Activated CD8-positive, alpha-beta T cell treated with anti-CD3 and anti-CD28 coated beads for 36 hours (primary cell): ENCODE measurements around the gene SDS. TPM values are rescaled to one million over a fixed set of nuclear protein-coding genes. Genes with fewer than 3 reads are reported as not detected.

Experiments
- ATAC-seq: fragments of 200-7000 bp; cut with Tn5 transposase; one replicate; pipeline ENCODE4 v1.10.0; 2021; ENCODE audit warnings: mild to moderate bottlenecking, moderate library complexity
- CTCF ChIA-PET: fragments of 350-600 bp; sonication (Branson Sonifier 250); formaldehyde crosslinking; loops from one replicate; lab custom pipeline; 2021; ENCODE audit warnings: antibody characterized with exemption; lab: Charles Lee
- POLR2A ChIA-PET: fragments of 350-600 bp; sonication (Branson Sonifier 250); formaldehyde crosslinking; loops from one replicate; lab custom pipeline; 2021; ENCODE audit warnings: antibody characterized with exemption; lab: Charles Lee
- DNase-seq: peaks from one replicate; pipeline ENCODE4 v3.0.0-alpha.2; 2020
- H3K27ac Mint-ChIP-seq: one replicate; pipeline ENCODE4 v1.8.0; 2021; ENCODE audit warnings: mild to moderate bottlenecking, mixed read lengths
- H3K27me3 Mint-ChIP-seq: one replicate; pipeline ENCODE4 v1.8.0; 2021; ENCODE audit warnings: mixed read lengths
- H3K36me3 Mint-ChIP-seq: one replicate; pipeline ENCODE4 v1.8.0; 2021; ENCODE audit warnings: low read depth, mixed read lengths
- H3K4me1 Mint-ChIP-seq: one replicate; pipeline ENCODE4 v1.8.0; 2021; ENCODE audit warnings: low read depth, mixed read lengths
- H3K4me3 Mint-ChIP-seq: one replicate; pipeline ENCODE4 v1.8.0; 2021; ENCODE audit warnings: mild to moderate bottlenecking, moderate library complexity, mixed read lengths
- H3K9me3 Mint-ChIP-seq: one replicate; pipeline ENCODE4 v1.8.0; 2021; ENCODE audit warnings: mixed read lengths
- intact Hi-C: fragments of 100-400 bp; cut with micrococcal nuclease; formaldehyde crosslinking; loops from one replicate; pipeline ENCODE4 v1.10.0; 2022
- total RNA-seq, 2 experiments: library from RNA; stranded (reverse); gene quantifications; one replicate each; pipeline ENCODE4 v1.2.3, GENCODE V29; 2021
- TF ChIP-seq, protein P1 (sequence below): fragments of 200-600 bp; IDR thresholded peaks from one replicate; pipeline ENCODE4 v1.8.0; 2022; ENCODE audit warnings: antibody characterized with exemption, mild to moderate bottlenecking

Gene SDS
- total RNA-seq, 2 experiments from 2014 or later, result not detected

DNA sequence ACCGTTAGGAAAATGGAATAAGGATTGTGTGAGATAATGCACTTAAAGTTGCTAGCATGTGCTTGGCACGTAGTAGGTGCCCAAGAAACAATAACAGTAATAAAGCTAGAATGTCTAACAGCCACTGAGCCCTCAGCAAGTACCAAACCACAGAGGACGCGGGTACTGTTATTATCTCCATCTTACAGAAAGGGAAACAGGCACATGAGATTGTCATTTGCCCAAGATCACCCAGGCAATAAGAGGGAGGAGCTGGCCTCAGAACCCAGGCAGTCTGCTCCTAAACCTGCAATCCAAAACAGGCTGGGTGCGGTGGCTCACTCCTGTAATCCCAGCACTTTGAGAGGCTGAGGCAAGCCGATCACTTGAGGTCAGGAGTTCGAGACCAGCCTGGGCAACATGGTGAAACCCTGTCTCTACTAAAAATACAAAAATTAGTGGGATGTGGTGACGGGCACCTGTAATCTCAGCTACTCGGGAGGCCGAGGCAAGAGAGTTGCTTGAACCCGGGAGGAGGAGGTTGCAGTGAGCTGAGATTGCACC lies 5.1 kb upstream of the SDS start:
- TF ChIP-seq, protein P1, sequence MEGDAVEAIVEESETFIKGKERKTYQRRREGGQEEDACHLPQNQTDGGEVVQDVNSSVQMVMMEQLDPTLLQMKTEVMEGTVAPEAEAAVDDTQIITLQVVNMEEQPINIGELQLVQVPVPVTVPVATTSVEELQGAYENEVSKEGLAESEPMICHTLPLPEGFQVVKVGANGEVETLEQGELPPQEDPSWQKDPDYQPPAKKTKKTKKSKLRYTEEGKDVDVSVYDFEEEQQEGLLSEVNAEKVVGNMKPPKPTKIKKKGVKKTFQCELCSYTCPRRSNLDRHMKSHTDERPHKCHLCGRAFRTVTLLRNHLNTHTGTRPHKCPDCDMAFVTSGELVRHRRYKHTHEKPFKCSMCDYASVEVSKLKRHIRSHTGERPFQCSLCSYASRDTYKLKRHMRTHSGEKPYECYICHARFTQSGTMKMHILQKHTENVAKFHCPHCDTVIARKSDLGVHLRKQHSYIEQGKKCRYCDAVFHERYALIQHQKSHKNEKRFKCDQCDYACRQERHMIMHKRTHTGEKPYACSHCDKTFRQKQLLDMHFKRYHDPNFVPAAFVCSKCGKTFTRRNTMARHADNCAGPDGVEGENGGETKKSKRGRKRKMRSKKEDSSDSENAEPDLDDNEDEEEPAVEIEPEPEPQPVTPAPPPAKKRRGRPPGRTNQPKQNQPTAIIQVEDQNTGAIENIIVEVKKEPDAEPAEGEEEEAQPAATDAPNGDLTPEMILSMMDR, result no peak
- ChIA-PET POLR2A (no interaction called here), CTCF (interaction anchor here (1.2 kb wide), 1 partner anchor 16 kb away, joined by 5 read pairs; no protein-coding TSS in a partner anchor)
- Mint-ChIP-seq H3K9me3 (no peaks in the 10 kb centered on the region), H3K27me3 (peaks cover 8% of the 10 kb centered on the region), H3K4me3 (no peak overlapping the region), H3K4me1 (no peaks in the 10 kb centered on the region), H3K27ac (no peak overlapping the region), H3K36me3 (no peaks in the 10 kb centered on the region)
- DNase-seq (no peak), ATAC-seq (no peak)
- intact Hi-C loops, result no loop called here

DNA sequence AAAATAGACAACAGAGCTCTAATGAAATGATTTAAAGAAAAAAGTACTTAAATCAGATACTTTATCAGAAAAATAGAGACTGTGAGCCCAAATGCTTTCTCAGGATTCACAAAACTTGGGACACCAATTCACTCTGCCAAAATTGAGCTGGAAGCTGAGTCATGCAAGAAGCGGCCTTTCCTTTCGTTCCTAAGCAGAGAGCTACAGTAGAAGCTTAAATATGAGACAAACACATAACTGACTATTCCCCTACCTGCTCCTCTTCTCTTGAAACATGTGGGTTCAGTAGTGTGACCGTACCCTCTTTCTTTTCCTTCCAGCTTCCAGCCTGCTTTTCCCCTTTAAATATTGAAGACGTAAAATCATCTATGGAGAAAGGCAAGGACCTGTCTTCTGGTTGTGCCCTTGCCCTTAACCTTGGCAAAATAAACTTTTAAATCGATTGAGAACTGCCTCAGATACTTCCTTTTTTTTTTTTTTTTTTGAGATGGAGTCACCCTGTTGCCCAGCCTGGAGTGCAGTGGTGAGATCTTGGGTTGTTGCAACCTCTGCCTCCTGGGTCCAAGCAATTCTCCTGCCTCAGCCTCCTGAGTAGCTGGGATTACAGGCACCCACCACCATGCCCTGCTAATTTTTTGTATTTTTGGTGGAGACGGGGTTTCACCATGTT lies 4.4 kb upstream of the SDS start:
- ATAC-seq, result no peak
- Mint-ChIP-seq H3K27ac (no peak overlapping the region), H3K36me3 (no peaks in the 10 kb centered on the region), H3K27me3 (peaks cover 8% of the 10 kb centered on the region), H3K4me1 (no peaks in the 10 kb centered on the region), H3K9me3 (no peaks in the 10 kb centered on the region), H3K4me3 (no peak overlapping the region)
- ChIA-PET POLR2A (no interaction called here), CTCF (interaction anchor here (1.2 kb wide), 1 partner anchor 17 kb away, joined by 5 read pairs; no protein-coding TSS in a partner anchor)
- TF ChIP-seq, protein P1, result no peak
- no peak for DNase-seq
- intact Hi-C loops, result no loop called here

DNA sequence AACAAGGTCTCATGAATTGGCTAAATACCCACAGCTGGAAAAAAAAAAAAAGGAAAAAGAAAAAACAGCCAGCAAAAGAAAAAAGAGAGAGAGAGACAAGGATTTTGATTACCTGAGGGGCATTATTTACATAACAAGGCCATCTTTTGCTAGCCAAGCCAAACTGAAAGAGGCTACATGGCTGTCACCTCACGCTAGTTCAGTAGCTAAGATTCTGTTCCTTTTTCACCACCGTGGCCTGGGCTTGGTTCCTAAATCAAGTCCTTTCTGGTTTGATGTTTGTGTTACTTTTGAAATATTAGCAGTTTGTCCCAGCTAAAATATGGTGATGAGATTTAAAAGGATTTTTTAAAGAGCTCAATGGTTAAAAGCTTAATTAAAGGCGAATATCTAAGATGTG lies 2.0 kb upstream of the SDS start:
- no peaks in the 10 kb centered on the region for H3K4me1 Mint-ChIP-seq
- DNase-seq (no peak), ATAC-seq (no peak)
- TF ChIP-seq, protein P1, result no peak
- peaks cover 8% of the 10 kb centered on the region for H3K27me3 Mint-ChIP-seq
- intact Hi-C loops, result no loop called here
- H3K36me3 Mint-ChIP-seq, result no peaks in the 10 kb centered on the region
- H3K27ac Mint-ChIP-seq, result no peak overlapping the region
- POLR2A ChIA-PET, result no interaction called here
- no peaks in the 10 kb centered on the region for H3K9me3 Mint-ChIP-seq
- CTCF ChIA-PET, result interaction anchor here (2.3 kb wide), 1 partner anchor 19 kb away, joined by 8 read pairs; no protein-coding TSS in a partner anchor
- H3K4me3 Mint-ChIP-seq, result no peak overlapping the region

DNA sequence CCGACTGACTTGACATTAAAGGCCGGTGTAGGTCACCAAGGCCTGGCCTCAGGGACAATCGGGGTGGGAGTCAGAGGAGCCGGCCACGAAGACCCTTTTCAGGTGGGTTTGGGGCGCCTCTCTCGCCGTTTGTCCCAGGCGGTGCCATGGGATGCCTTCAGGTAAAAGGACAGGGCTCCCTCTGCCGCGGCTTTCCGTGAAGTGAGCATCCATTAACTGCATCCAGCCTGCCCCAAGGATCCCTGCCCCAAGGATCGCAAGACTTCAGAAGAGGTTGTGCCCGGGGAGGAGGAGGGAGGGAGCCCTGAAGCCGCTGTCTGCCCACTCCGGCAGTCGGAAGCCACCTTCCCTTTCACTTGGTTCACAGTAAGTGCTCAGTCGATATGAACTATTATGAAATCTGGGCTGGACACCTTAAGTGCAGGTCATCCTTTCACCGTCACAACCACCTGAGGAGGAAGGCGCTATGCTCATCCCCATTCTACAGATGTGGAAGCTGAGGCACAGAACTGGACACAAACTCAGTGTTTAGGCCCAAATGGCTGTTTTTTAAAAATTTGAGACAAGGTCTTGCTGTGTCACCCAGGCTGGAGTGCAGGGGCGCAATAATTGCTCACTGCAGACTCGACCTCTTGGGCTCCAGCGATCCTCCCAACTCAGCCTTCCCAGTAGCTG lies 964 bp downstream of the SDS start:
- ChIA-PET CTCF (no interaction called here), POLR2A (no interaction called here)
- H3K27ac Mint-ChIP-seq, result no peak overlapping the region
- TF ChIP-seq, protein P1, result no peak
- H3K27me3 Mint-ChIP-seq, result peaks cover 8% of the 10 kb centered on the region
- H3K4me1 Mint-ChIP-seq, result no peaks in the 10 kb centered on the region
- ATAC-seq (no peak), DNase-seq (no peak)
- H3K9me3 Mint-ChIP-seq, result no peaks in the 10 kb centered on the region
- intact Hi-C loops, result no loop called here
- H3K4me3 Mint-ChIP-seq, result no peak overlapping the region
- H3K36me3 Mint-ChIP-seq, result no peaks in the 10 kb centered on the region
